Caco-2 (cell line): ENCODE data around the gene GDF10. TPM values are rescaled to one million over a fixed set of nuclear protein-coding genes. Genes with fewer than 3 reads are reported as not detected.

ENCODE experiments used
- BruUV-seq: library from RNA; stranded (reverse); fragments of 400-500 nt; replicated peaks from 2 replicates; lab custom pipeline; 2021; lab: Mats Ljungman, UMichigan
- CTCF ChIA-PET: fragments of 300-600 bp; sonication (Branson Sonifier 250); formaldehyde crosslinking; loops from one replicate; lab custom pipeline; 2022; ENCODE audit warnings: antibody characterized with exemption; lab: Charles Lee
- POLR2A ChIA-PET: fragments of 300-600 bp; sonication (Branson Sonifier 250); formaldehyde crosslinking; loops from one replicate; lab custom pipeline; 2022; ENCODE audit warnings: antibody characterized with exemption; lab: Charles Lee
- DNase-seq, 2 experiments: peaks; one replicate each; pipeline versions ENCODE4 v3.0.0 to v3.0.0-alpha.2; 2020 to 2022
- H3K27me3 ChIP-seq: replicated peaks from 2 replicates; pipeline ENCODE4 v1.6.0; 2011; ENCODE audit warnings: low read length; ENCODE audit not compliant: control insufficient read depth, insufficient read depth
- H3K36me3 ChIP-seq: 2 replicates; pipeline ENCODE4 v1.5.1; 2011; ENCODE audit warnings: low read length; ENCODE audit not compliant: control insufficient read depth, insufficient read depth
- H3K4me1 ChIP-seq: fragments of 250-450 bp; sonication (Bioruptor Pico); 2 replicates; pipeline ENCODE4 v1.5.1; 2020; ENCODE audit warnings: mild to moderate bottlenecking
- H3K4me3 ChIP-seq: 2 replicates; pipeline ENCODE4 v1.5.1; 2011; ENCODE audit warnings: low read depth, mild to moderate bottlenecking, control low read depth, low read length
- H3K9me3 ChIP-seq: fragments of 250-450 bp; sonication (Bioruptor Pico); 2 replicates; pipeline ENCODE4 v1.5.1; 2020; ENCODE audit warnings: mild to moderate bottlenecking, moderate library complexity
- H3K27ac Mint-ChIP-seq: one replicate; pipeline ENCODE4 v1.8.0; 2022; ENCODE audit warnings: mixed read lengths; ENCODE audit not compliant: unreplicated experiment
- H3K27me3 Mint-ChIP-seq: one replicate; pipeline ENCODE4 v1.8.0; 2022; ENCODE audit warnings: mixed read lengths; ENCODE audit not compliant: insufficient read depth, unreplicated experiment
- H3K36me3 Mint-ChIP-seq: one replicate; pipeline ENCODE4 v1.8.0; 2022; ENCODE audit warnings: mild to moderate bottlenecking, mixed read lengths; ENCODE audit not compliant: insufficient read depth, unreplicated experiment
- H3K4me1 Mint-ChIP-seq: one replicate; pipeline ENCODE4 v1.8.0; 2022; ENCODE audit warnings: low read depth, mixed read lengths; ENCODE audit not compliant: unreplicated experiment
- H3K4me3 Mint-ChIP-seq: one replicate; pipeline ENCODE4 v1.8.0; 2022; ENCODE audit warnings: mild to moderate bottlenecking, moderate library complexity, mixed read lengths; ENCODE audit not compliant: unreplicated experiment
- H3K9me3 Mint-ChIP-seq: one replicate; pipeline ENCODE4 v1.8.0; 2022; ENCODE audit warnings: mixed read lengths; ENCODE audit not compliant: unreplicated experiment
- intact Hi-C: fragments of 100-400 bp; cut with micrococcal nuclease; formaldehyde crosslinking; loops from one replicate; pipeline ENCODE4 v1.10.0; 2022; ENCODE audit not compliant: unreplicated experiment
- total RNA-seq: library from RNA; stranded (reverse); gene quantifications from 2 replicates; pipeline ENCODE4 v1.2.3, GENCODE V29; 2022
- TF ChIP-seq, protein P1 (sequence below), 2 experiments: fragments of 200-600 bp in 1 of 2; IDR thresholded peaks; 1 replicate in 1 of 2; 2 replicates in 1 of 2; pipeline versions ENCODE4 v1.5.1 to v1.8.0; 2011 to 2022; ENCODE audit warnings: antibody characterized with exemption in 1 of 2, control low read depth in 1 of 2, inconsistent platforms in 1 of 2, low read depth in 1 of 2, low read length in 1 of 2, mild to moderate bottlenecking in 1 of 2, moderate library complexity in 1 of 2; ENCODE audit not compliant: insufficient read depth in 1 of 2, severe bottlenecking in 1 of 2, unreplicated experiment in 1 of 2

Gene GDF10
- total RNA-seq, 1 experiment from 2014 or later = not detected

DNA sequence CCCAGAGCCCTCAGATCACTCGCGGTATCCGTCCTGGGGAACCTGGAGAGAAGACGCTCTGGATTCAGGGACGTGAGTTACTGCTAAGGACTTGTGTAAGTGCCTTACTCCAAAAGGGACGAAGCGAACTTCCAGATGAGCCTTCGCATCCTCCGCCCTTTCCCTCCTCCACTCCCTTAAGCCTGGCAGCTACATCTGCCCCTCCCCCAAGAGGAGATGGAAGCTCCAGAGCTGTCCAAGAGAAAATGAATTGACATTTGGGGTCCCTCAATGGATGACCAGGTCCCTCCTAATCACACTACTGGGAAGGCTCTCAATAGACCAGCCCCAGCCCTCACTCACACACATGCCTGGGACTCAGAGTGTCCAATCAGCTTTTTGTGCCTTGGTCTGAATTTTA lies 31.3 kb upstream of the GDF10 start:
- POLR2A ChIA-PET = no interaction called here
- no peak overlapping the region for H3K4me3 Mint-ChIP-seq
- no peaks in the 10 kb centered on the region for H3K4me1 ChIP-seq
- H3K9me3 ChIP-seq = peaks cover 10% of the 10 kb centered on the region; the same call in 1 of the 2 replicates
- CTCF ChIA-PET = interaction anchor here (0.6 to 1.7 kb wide), 3 partner anchors 115 to 275 kb away, joined by 3 to 7 read pairs (median 3); partner anchors contain the start of gene ZNF488
- H3K36me3 Mint-ChIP-seq = no peaks in the 10 kb centered on the region
- no peak overlapping the region for H3K27ac Mint-ChIP-seq
- no peaks in the 10 kb centered on the region for H3K27me3 ChIP-seq
- no peaks in the 10 kb centered on the region for H3K4me1 Mint-ChIP-seq
- H3K27me3 Mint-ChIP-seq = peaks cover 25% of the 10 kb centered on the region
- no peak for DNase-seq
- H3K36me3 ChIP-seq = no peaks in the 10 kb centered on the region
- no peak overlapping the region for H3K4me3 ChIP-seq
- BruUV-seq = no TSS peak
- intact Hi-C loops = no loop called here
- H3K9me3 Mint-ChIP-seq = peaks cover 12% of the 10 kb centered on the region
- TF ChIP-seq, protein P1, sequence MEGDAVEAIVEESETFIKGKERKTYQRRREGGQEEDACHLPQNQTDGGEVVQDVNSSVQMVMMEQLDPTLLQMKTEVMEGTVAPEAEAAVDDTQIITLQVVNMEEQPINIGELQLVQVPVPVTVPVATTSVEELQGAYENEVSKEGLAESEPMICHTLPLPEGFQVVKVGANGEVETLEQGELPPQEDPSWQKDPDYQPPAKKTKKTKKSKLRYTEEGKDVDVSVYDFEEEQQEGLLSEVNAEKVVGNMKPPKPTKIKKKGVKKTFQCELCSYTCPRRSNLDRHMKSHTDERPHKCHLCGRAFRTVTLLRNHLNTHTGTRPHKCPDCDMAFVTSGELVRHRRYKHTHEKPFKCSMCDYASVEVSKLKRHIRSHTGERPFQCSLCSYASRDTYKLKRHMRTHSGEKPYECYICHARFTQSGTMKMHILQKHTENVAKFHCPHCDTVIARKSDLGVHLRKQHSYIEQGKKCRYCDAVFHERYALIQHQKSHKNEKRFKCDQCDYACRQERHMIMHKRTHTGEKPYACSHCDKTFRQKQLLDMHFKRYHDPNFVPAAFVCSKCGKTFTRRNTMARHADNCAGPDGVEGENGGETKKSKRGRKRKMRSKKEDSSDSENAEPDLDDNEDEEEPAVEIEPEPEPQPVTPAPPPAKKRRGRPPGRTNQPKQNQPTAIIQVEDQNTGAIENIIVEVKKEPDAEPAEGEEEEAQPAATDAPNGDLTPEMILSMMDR (IDR thresholded peaks at IDR 0.05; ENCODE audit: insufficient read depth in 1 of 2, low read depth in 1 of 2, low read length in 1 of 2, severe bottlenecking in 1 of 2, unreplicated experiment in 1 of 2) = no peak

DNA sequence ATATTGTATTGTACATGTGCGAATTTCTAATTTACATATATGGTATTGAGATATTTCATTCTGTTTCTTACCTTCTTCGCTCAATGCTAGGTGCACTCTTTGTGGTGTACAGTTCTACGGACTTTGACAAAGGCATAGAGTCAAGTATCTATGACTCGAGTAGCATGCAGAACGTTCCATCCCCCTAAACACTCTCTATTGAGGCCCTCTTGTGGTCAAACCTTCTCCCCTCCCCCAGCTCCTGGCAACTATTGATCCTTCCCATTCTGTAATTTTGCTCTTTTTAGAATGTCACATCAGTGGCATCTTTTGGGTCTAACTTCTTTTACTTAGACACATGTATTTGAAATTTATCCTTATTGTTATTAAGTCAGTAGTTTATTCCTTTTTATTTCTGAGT lies 30.7 kb upstream of the GDF10 start:
- Mint-ChIP-seq H3K4me3 (no peak overlapping the region), H3K9me3 (peaks cover 7% of the 10 kb centered on the region), H3K36me3 (no peaks in the 10 kb centered on the region), H3K27ac (no peak overlapping the region), H3K4me1 (no peaks in the 10 kb centered on the region), H3K27me3 (peaks cover 22% of the 10 kb centered on the region)
- intact Hi-C loops = no loop called here
- H3K27me3 ChIP-seq = no peaks in the 10 kb centered on the region
- TF ChIP-seq, protein P1 (IDR thresholded peaks at IDR 0.05; ENCODE audit: insufficient read depth in 1 of 2, low read depth in 1 of 2, low read length in 1 of 2, severe bottlenecking in 1 of 2, unreplicated experiment in 1 of 2) = peak; percentile 28 to 75
- H3K4me1 ChIP-seq = no peaks in the 10 kb centered on the region
- ChIA-PET CTCF (interaction anchor here (1.0 to 1.7 kb wide), 2 partner anchors 222 to 276 kb away, joined by 3 to 7 read pairs; no protein-coding TSS in a partner anchor), POLR2A (no interaction called here)
- DNase-seq = peak in 1 of 2 experiments; percentile 30
- BruUV-seq = no TSS peak
- peaks cover 16% of the 10 kb centered on the region for H3K9me3 ChIP-seq
- H3K4me3 ChIP-seq = no peak overlapping the region
- H3K36me3 ChIP-seq = no peaks in the 10 kb centered on the region

DNA sequence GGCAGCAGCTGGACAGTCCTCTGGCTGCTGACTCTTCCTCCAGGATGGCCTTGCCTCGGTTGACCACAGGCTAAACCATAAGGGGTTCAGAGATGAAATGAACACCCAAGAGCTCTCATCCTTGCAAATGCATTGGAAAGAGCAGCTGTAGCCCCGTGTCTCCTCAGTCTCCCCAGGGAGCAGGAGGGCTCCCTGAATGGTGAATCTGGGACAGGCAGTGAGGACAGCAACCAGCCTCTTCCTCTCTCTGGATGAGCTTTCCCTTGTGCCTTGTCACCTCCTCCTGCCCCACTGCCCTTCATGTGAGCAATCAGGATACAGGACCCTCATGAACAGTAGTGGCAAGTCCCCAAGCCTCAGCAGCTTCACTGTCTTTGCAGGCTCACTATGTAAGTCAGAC lies 23.9 kb upstream of the GDF10 start:
- Mint-ChIP-seq H3K27ac (no peak overlapping the region), H3K27me3 (peaks cover 21% of the 10 kb centered on the region), H3K4me1 (peaks cover 6% of the 10 kb centered on the region), H3K36me3 (no peaks in the 10 kb centered on the region), H3K4me3 (no peak overlapping the region), H3K9me3 (peaks cover 6% of the 10 kb centered on the region)
- Histone ChIP-seq H3K4me3 (no peak overlapping the region), H3K27me3 (no peaks in the 10 kb centered on the region), H3K36me3 (no peaks in the 10 kb centered on the region), H3K9me3 (peaks cover 16% of the 10 kb centered on the region), H3K4me1 (no peaks in the 10 kb centered on the region)
- DNase-seq = no peak
- no TSS peak for BruUV-seq
- TF ChIP-seq, protein P1 (IDR thresholded peaks at IDR 0.05; ENCODE audit: insufficient read depth in 1 of 2, low read depth in 1 of 2, low read length in 1 of 2, severe bottlenecking in 1 of 2, unreplicated experiment in 1 of 2) = no peak
- CTCF ChIA-PET = no interaction called here
- intact Hi-C loops = no loop called here
- POLR2A ChIA-PET = interaction anchor here (0.6 kb wide), 1 partner anchor 49 kb away, joined by 3 read pairs; no protein-coding TSS in a partner anchor
